ENCODE data around the gene LITAF. TPM values are rescaled to one million over a fixed set of nuclear protein-coding genes. Genes with fewer than 3 reads are reported as not detected.

LITAF gene
- total RNA-seq, 1 donor from 2014 or later: 70.9 TPM

GRCh38 chr16:11511801-11512200 is 74.9 kb downstream of the LITAF start:
- H3K27ac Mint-ChIP-seq (ENCODE audit: unreplicated experiment): no peak overlapping the region
- H3K36me3 Mint-ChIP-seq (ENCODE audit: low read depth, unreplicated experiment): no peaks in the 10 kb centered on the region
- H3K9me3 Mint-ChIP-seq (ENCODE audit: unreplicated experiment): no peaks in the 10 kb centered on the region
- no peak overlapping the region for H3K4me3 Mint-ChIP-seq (ENCODE audit: unreplicated experiment)
- DNase-seq (ENCODE audit: low spot score): no peak
- TF ChIP-seq CTCF (IDR thresholded peaks at IDR 0.05; ENCODE audit: unreplicated experiment): no peak
- no peaks in the 10 kb centered on the region for H3K4me1 Mint-ChIP-seq (ENCODE audit: unreplicated experiment)
- H3K27me3 Mint-ChIP-seq (ENCODE audit: unreplicated experiment): peaks cover 2% of the 10 kb centered on the region

DNA sequence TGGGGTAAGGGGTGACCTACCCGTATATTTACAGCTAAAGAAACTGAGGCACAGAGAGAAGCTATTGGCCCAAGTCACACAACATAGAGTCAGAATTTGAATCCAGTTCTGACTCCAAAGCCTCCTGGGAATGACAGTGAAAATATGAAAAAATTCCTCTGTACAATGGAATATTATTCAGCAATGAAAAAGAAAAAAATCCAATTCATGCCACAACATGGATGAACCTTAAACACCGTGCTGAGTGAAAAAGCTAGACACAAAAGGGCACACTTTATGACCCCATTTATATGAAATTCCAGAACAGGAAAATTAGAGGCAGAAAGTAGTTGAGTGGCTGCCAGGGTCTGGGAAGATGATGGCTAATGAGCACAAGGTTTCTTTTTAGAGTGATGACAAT is 75.4 kb downstream of the LITAF start:
- no peak overlapping the region for H3K27ac Mint-ChIP-seq (ENCODE audit: unreplicated experiment)
- H3K36me3 Mint-ChIP-seq (ENCODE audit: low read depth, unreplicated experiment): no peaks in the 10 kb centered on the region
- H3K27me3 Mint-ChIP-seq (ENCODE audit: unreplicated experiment): peaks cover 2% of the 10 kb centered on the region

GRCh38 chr16:11510178-11510973 is 76.3 kb downstream of the LITAF start:
- TF ChIP-seq CTCF (IDR thresholded peaks at IDR 0.05; ENCODE audit: unreplicated experiment): no peak
- peaks cover 2% of the 10 kb centered on the region for H3K27me3 Mint-ChIP-seq (ENCODE audit: unreplicated experiment)
- no peaks in the 10 kb centered on the region for H3K4me1 Mint-ChIP-seq (ENCODE audit: unreplicated experiment)
- no peak for DNase-seq (ENCODE audit: low spot score)
- no peak overlapping the region for H3K4me3 Mint-ChIP-seq (ENCODE audit: unreplicated experiment)
- no peak overlapping the region for H3K27ac Mint-ChIP-seq (ENCODE audit: unreplicated experiment)
- no peaks in the 10 kb centered on the region for H3K36me3 Mint-ChIP-seq (ENCODE audit: low read depth, unreplicated experiment)
- H3K9me3 Mint-ChIP-seq (ENCODE audit: unreplicated experiment): no peaks in the 10 kb centered on the region

More for the DNA sequence above, 75.4 kb downstream of the LITAF start:
- Mint-ChIP-seq H3K9me3 (ENCODE audit: unreplicated experiment) (no peaks in the 10 kb centered on the region), H3K4me3 (ENCODE audit: unreplicated experiment) (no peak overlapping the region), H3K4me1 (ENCODE audit: unreplicated experiment) (no peaks in the 10 kb centered on the region)
- TF ChIP-seq CTCF (IDR thresholded peaks at IDR 0.05; ENCODE audit: unreplicated experiment): no peak
- no peak for DNase-seq (ENCODE audit: low spot score)

GRCh38 chr16:11507991-11508390 is 78.7 kb downstream of the LITAF start:
- Mint-ChIP-seq H3K4me1 (ENCODE audit: unreplicated experiment) (peaks cover 4% of the 10 kb centered on the region), H3K9me3 (ENCODE audit: unreplicated experiment) (no peaks in the 10 kb centered on the region), H3K27ac (ENCODE audit: unreplicated experiment) (no peak overlapping the region), H3K36me3 (ENCODE audit: low read depth, unreplicated experiment) (no peaks in the 10 kb centered on the region), H3K4me3 (ENCODE audit: unreplicated experiment) (no peak overlapping the region), H3K27me3 (ENCODE audit: unreplicated experiment) (peaks cover 2% of the 10 kb centered on the region)
- no peak for TF ChIP-seq CTCF (IDR thresholded peaks at IDR 0.05; ENCODE audit: unreplicated experiment)
- no peak for DNase-seq (ENCODE audit: low spot score)

- Mint-ChIP-seq H3K4me3 (ENCODE audit: unreplicated experiment) (no peak overlapping the region), H3K27ac (ENCODE audit: unreplicated experiment) (no peak overlapping the region), H3K4me1 (ENCODE audit: unreplicated experiment) (peaks cover 4% of the 10 kb centered on the region), H3K9me3 (ENCODE audit: unreplicated experiment) (no peaks in the 10 kb centered on the region), H3K27me3 (ENCODE audit: unreplicated experiment) (no peaks in the 10 kb centered on the region), H3K36me3 (ENCODE audit: low read depth, unreplicated experiment) (no peaks in the 10 kb centered on the region)
- DNase-seq (ENCODE audit: low spot score): no peak
- no peak for TF ChIP-seq CTCF (IDR thresholded peaks at IDR 0.05; ENCODE audit: unreplicated experiment)
These were observed 79.4 kb downstream of the LITAF start for GRCh38 chr16:11507350-11507749.
